ENCODE data around the gene NCOA7. TPM values are rescaled to one million over a fixed set of nuclear protein-coding genes. Genes with fewer than 3 reads are reported as not detected.
"Not testable (repeated sequence)": the region's sequence is repeated elsewhere in the genome, so short reads cannot be mapped to it uniquely, and the experiment has no call there.

Gene NCOA7
- total RNA-seq, 2 donors from 2014 or later, result 25.6 to 39.2 TPM

- DNase-seq, result peak in 1 of 2 donors; percentile 28
- intact Hi-C loops (cut with DNase I, micrococcal nuclease), result no loop called here
- ATAC-seq, result no peak
These were observed 1.6 kb upstream of the NCOA7 start for GRCh38 chr6:125789167-125789566.

- DNase-seq, result peak; percentile 55 to 66
- ATAC-seq, result peak; percentile 57
- intact Hi-C loops (cut with DNase I, micrococcal nuclease), result no loop called here
These were observed 993 bp upstream of the NCOA7 start for GRCh38 chr6:125789576-125790357.

GRCh38 chr6:125791151-125791819 lies 525 bp downstream of the NCOA7 start:
- peak in 1 of 2 donors; percentile 42 for DNase-seq
- peak; percentile 44 for ATAC-seq
- intact Hi-C loops (cut with DNase I, micrococcal nuclease), result no loop called here

- intact Hi-C loops (cut with DNase I, micrococcal nuclease), result no loop called here
- DNase-seq (no peak), ATAC-seq (no peak)
These were observed 1.0 kb downstream of the NCOA7 start for GRCh38 chr6:125791820-125792165.

GRCh38 chr6:125792172-125792571 lies 1.4 kb downstream of the NCOA7 start:
- ATAC-seq, result no peak
- intact Hi-C loops (cut with DNase I, micrococcal nuclease), result no loop called here

GRCh38 chr6:125792680-125793079 lies 1.9 kb downstream of the NCOA7 start:
- ATAC-seq, result no peak
- intact Hi-C loops (cut with DNase I, micrococcal nuclease), result no loop called here
- DNase-seq, result no peak

More at GRCh38 chr6:125792172-125792571, 1.4 kb downstream of the NCOA7 start:
- DNase-seq, result no peak

GRCh38 chr6:125793280-125793679 lies 2.5 kb downstream of the NCOA7 start:
- ATAC-seq, result no peak
- intact Hi-C loops (cut with DNase I, micrococcal nuclease), result no loop called here

GRCh38 chr6:125793863-125794262 lies 3.1 kb downstream of the NCOA7 start:
- intact Hi-C loops (cut with DNase I, micrococcal nuclease), result no loop called here
- DNase-seq (no peak), ATAC-seq (no peak)

More at GRCh38 chr6:125793280-125793679, 2.5 kb downstream of the NCOA7 start:
- DNase-seq, result no peak

GRCh38 chr6:125794342-125795137 lies 3.8 kb downstream of the NCOA7 start:
- ATAC-seq (no peak), DNase-seq (no peak)
- intact Hi-C loops (cut with DNase I, micrococcal nuclease), result no loop called here

- intact Hi-C loops (cut with DNase I, micrococcal nuclease), result no loop called here
These were observed 4.5 kb downstream of the NCOA7 start for GRCh38 chr6:125795301-125795700.

GRCh38 chr6:125797120-125797885 lies 6.5 kb downstream of the NCOA7 start:
- ATAC-seq, result no peak
- intact Hi-C loops (cut with DNase I, micrococcal nuclease), result no loop called here

More at GRCh38 chr6:125795301-125795700, 4.5 kb downstream of the NCOA7 start:
- DNase-seq, result no peak
- no peak for ATAC-seq

GRCh38 chr6:125797886-125798444 lies 7.2 kb downstream of the NCOA7 start:
- intact Hi-C loops (cut with DNase I, micrococcal nuclease), result no loop called here

More at GRCh38 chr6:125797120-125797885, 6.5 kb downstream of the NCOA7 start:
- no peak for DNase-seq

GRCh38 chr6:125798734-125799508 lies 8.2 kb downstream of the NCOA7 start:
- DNase-seq (no peak), ATAC-seq (no peak)
- intact Hi-C loops (cut with DNase I, micrococcal nuclease), result no loop called here

More at GRCh38 chr6:125797886-125798444, 7.2 kb downstream of the NCOA7 start:
- DNase-seq (no peak), ATAC-seq (no peak)

GRCh38 chr6:125802383-125802782 lies 11.6 kb downstream of the NCOA7 start:
- ATAC-seq (no peak), DNase-seq (no peak)
- intact Hi-C loops (cut with DNase I, micrococcal nuclease), result no loop called here

GRCh38 chr6:125802943-125803377 lies 12.2 kb downstream of the NCOA7 start:
- DNase-seq, result no peak
- peak; percentile 23 for ATAC-seq
- intact Hi-C loops (cut with DNase I, micrococcal nuclease), result no loop called here

GRCh38 chr6:125804264-125804663 lies 13.5 kb downstream of the NCOA7 start:
- ATAC-seq (no peak), DNase-seq (no peak)
- intact Hi-C loops (cut with DNase I, micrococcal nuclease), result no loop called here

- intact Hi-C loops (cut with DNase I, micrococcal nuclease); ATAC-seq; DNase-seq: not testable (repeated sequence)
These were observed 14.2 kb downstream of the NCOA7 start for GRCh38 chr6:125804866-125805425.

Measured in left colon (tissue), 2 donors.